ENCODE measurements around the gene LCTL. TPM values are rescaled to one million over a fixed set of nuclear protein-coding genes. Genes with fewer than 3 reads are reported as not detected.
A peak's percentile ranks its signal among the peaks of the same experiment; 100 is the strongest.

The LCTL gene
- total and polyA plus RNA-seq, 2 of the 8 experiments (the other 6 are each of a cell fraction or from before 2014, with no cell fraction given): 5.5 to 6.2 TPM

GRCh38 chr15:66498501-66499386, 67.1 kb downstream of the LCTL start:
- 86% methylated on average over 3 of the region's 3 CpGs; no CpG with 5 or more reads in 1 of the 2 experiments for WGBS, 2 experiments (ENCODE audit: extremely low coverage in 1 of 2, insufficient coverage in 1 of 2, insufficient read length in 1 of 2, insufficient replicate concordance in 2 of 2, low coverage in 1 of 2, low lambda C conversion rate in 2 of 2, missing lambda C conversion rate in 1 of 2)
- ChIA-PET POLR2A (ENCODE audit: partially characterized antibody) (interaction anchor here (0.7 to 6.5 kb wide), 35 partner anchors 8 to 354 kb away, joined by 3 to 64 read pairs (median 4); partner anchors contain the start of genes DIS3L, LCTL, MAP2K1 and RPL4), CTCF (ENCODE audit: partially characterized antibody) (interaction anchor here (0.6 to 4.6 kb wide), 26 partner anchors 8 to 962 kb away, joined by 3 to 44 read pairs (median 4); partner anchors contain the start of gene MAP2K1)
- H2BK12ac ChIP-seq (ENCODE audit: low read depth, low read length): no peak overlapping the region
- peaks cover 9% of the 10 kb centered on the region; the same call in 1 of the 2 replicates for H3K23me2 ChIP-seq (ENCODE audit: low read depth, low read length)
- no peak overlapping the region for H3K18ac ChIP-seq (ENCODE audit: extremely low read depth, low read length)
- H2BK5ac ChIP-seq (ENCODE audit: low read depth, low read length): no peak overlapping the region
- H2AK5ac ChIP-seq (ENCODE audit: low read depth, low read length): no peak overlapping the region
- no peaks in the 10 kb centered on the region for H3K9me3 ChIP-seq (ENCODE audit: insufficient read depth in 2 of 2, low read depth in 1 of 2, low read length in 1 of 2)
- no peak overlapping the region for H2BK20ac ChIP-seq (ENCODE audit: low read length)
- no peaks in the 10 kb centered on the region for H3K27me3 ChIP-seq (replicated peaks in 1 of 4; ENCODE audit: control insufficient read depth in 3 of 4, extremely low read depth in 1 of 4, insufficient read depth in 3 of 4, low read length in 3 of 4)
- peaks cover 42 to 72% (median 53%) of the 10 kb centered on the region in 4 experiments for H3K36me3 ChIP-seq (ENCODE audit: control insufficient read depth in 2 of 4, insufficient read depth in 4 of 4, low read length in 3 of 4)
- H3K79me1 ChIP-seq (ENCODE audit: low read depth, low read length): no peaks in the 10 kb centered on the region
- H3K4me3 ChIP-seq (ENCODE audit: extremely low read depth in 1 of 4, insufficient read depth in 2 of 4, low read depth in 3 of 4, low read length in 4 of 4): no peak overlapping the region
- H3K4me1 ChIP-seq (replicated peaks in 1 of 4; ENCODE audit: control insufficient read depth in 3 of 4, insufficient read depth in 4 of 4, low read length in 3 of 4): peaks cover 5 to 10% (median 7%) of the 10 kb centered on the region in 4 experiments; a peak in 5 of 7 replicates
- no peak overlapping the region for H3K4me2 ChIP-seq (ENCODE audit: insufficient read depth in 1 of 2, low read depth in 2 of 2, low read length in 2 of 2)
- no peak overlapping the region for H3K56ac ChIP-seq (replicated peaks; ENCODE audit: insufficient read length, low read depth, low read length)
- H2BK120ac ChIP-seq (replicated peaks; ENCODE audit: low read depth, low read length): no peak overlapping the region
- H4K91ac ChIP-seq (replicated peaks; ENCODE audit: insufficient read length, low read length): no peak overlapping the region
- no peak overlapping the region for H4K8ac ChIP-seq (ENCODE audit: extremely low read depth, insufficient read depth, low read length)
- H3K14ac ChIP-seq (ENCODE audit: insufficient read length): no peak overlapping the region
- H3K27ac ChIP-seq (ENCODE audit: low read depth, low read length): no peak overlapping the region
- no peak overlapping the region for H2AFZ ChIP-seq (ENCODE audit: low read length)
- H3K4ac ChIP-seq (replicated peaks; ENCODE audit: insufficient read length, low read depth, low read length): no peak overlapping the region
- peaks cover 0 to 4% of the 10 kb centered on the region in 2 experiments for H4K20me1 ChIP-seq (replicated peaks in 1 of 2; ENCODE audit: control insufficient read depth in 1 of 2, insufficient read depth in 2 of 2, low read length in 2 of 2)
- FAIRE-seq (no peak), DNase-seq (ENCODE audit: low read depth in 1 of 2, low spot score in 2 of 2) (no peak)
- H2BK15ac ChIP-seq (ENCODE audit: low read length): no peak overlapping the region
- no peak overlapping the region for H3K9ac ChIP-seq (replicated peaks in 1 of 4; ENCODE audit: extremely low read depth in 1 of 4, low read depth in 3 of 4, low read length in 3 of 4)
- no peak overlapping the region for H4K5ac ChIP-seq (ENCODE audit: insufficient read length, low read depth, low read length)
- H3K79me2 ChIP-seq (ENCODE audit: control insufficient read depth in 1 of 2, insufficient read depth in 2 of 2, low read length in 2 of 2): peaks cover 9 to 25% of the 10 kb centered on the region in 2 experiments
- no peak overlapping the region for H3K23ac ChIP-seq (ENCODE audit: insufficient read length)
- TF ChIP-seq CTBP2 (IDR thresholded peaks at IDR 0.05; ENCODE audit: borderline replicate concordance, insufficient read depth, insufficient read length, low read length) (no peak), ATF3 (IDR thresholded peaks at IDR 0.05; ENCODE audit: insufficient read depth, low read depth, low read length) (no peak), CTCF (IDR thresholded peaks at IDR 0.05; ENCODE audit: control extremely low read depth in 1 of 3, insufficient read depth in 1 of 3, low read depth in 1 of 3, low read length in 3 of 3) (peak in 1 of 3 experiments; percentile 23; a peak in 2 of 4 replicates), SIX5 (IDR thresholded peaks at IDR 0.05; ENCODE audit: low read depth, low read length) (no peak), ZNF274 (IDR thresholded peaks at IDR 0.05; ENCODE audit: borderline replicate concordance, extremely low read depth, low read length) (no peak), TEAD4 (IDR thresholded peaks at IDR 0.05; ENCODE audit: low read depth, low read length) (no peak), EGR1 (IDR thresholded peaks at IDR 0.05; ENCODE audit: borderline replicate concordance, low read depth, low read length) (no peak), POLR2A (IDR thresholded peaks at IDR 0.05; ENCODE audit: control extremely low read depth in 1 of 2, low read depth in 2 of 2, low read length in 2 of 2) (peak in 1 of 2 experiments; percentile 74; a peak in 2 of 3 replicates)

Measured in H1 (cell line).